Measurements from ENCODE around the gene CHRNB1. TPM values are rescaled to one million over a fixed set of nuclear protein-coding genes. Genes with fewer than 3 reads are reported as not detected.

Gene CHRNB1
- total RNA-seq, 1 donor from 2014 or later, result 9.7 TPM

DNA sequence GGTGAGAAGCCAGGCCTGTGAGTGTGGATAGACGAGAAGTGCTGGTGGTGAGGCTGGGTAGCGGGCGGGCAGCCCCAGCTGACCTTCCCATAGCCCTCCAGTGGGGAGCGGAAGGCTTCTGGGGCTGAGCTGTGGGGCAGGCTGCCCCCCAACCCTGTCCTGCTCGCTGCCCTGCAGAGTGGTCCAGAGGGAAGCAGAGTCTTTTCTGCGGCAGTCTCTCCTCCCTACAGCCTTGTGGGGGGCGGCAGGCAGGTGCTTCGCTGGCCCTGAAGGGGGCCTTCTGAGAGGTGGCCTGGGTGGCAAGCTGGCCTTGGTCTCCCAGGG is 33.5 kb upstream of the CHRNB1 start:
- TF ChIP-seq, protein P1, sequence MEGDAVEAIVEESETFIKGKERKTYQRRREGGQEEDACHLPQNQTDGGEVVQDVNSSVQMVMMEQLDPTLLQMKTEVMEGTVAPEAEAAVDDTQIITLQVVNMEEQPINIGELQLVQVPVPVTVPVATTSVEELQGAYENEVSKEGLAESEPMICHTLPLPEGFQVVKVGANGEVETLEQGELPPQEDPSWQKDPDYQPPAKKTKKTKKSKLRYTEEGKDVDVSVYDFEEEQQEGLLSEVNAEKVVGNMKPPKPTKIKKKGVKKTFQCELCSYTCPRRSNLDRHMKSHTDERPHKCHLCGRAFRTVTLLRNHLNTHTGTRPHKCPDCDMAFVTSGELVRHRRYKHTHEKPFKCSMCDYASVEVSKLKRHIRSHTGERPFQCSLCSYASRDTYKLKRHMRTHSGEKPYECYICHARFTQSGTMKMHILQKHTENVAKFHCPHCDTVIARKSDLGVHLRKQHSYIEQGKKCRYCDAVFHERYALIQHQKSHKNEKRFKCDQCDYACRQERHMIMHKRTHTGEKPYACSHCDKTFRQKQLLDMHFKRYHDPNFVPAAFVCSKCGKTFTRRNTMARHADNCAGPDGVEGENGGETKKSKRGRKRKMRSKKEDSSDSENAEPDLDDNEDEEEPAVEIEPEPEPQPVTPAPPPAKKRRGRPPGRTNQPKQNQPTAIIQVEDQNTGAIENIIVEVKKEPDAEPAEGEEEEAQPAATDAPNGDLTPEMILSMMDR (IDR thresholded peaks at IDR 0.05; ENCODE audit: insufficient read depth, low read length, severe bottlenecking), result no peak
- FAIRE-seq (no peak), DNase-seq (ENCODE audit: low read depth) (no peak)
- H3K27me3 ChIP-seq (ENCODE audit: control insufficient read depth, insufficient read depth, low read length), result no peaks in the 10 kb centered on the region
- H3K4me3 ChIP-seq (ENCODE audit: low read depth, low read length), result no peak overlapping the region
- no peaks in the 10 kb centered on the region for H3K36me3 ChIP-seq (ENCODE audit: control insufficient read depth, insufficient read depth, low read length)

DNA sequence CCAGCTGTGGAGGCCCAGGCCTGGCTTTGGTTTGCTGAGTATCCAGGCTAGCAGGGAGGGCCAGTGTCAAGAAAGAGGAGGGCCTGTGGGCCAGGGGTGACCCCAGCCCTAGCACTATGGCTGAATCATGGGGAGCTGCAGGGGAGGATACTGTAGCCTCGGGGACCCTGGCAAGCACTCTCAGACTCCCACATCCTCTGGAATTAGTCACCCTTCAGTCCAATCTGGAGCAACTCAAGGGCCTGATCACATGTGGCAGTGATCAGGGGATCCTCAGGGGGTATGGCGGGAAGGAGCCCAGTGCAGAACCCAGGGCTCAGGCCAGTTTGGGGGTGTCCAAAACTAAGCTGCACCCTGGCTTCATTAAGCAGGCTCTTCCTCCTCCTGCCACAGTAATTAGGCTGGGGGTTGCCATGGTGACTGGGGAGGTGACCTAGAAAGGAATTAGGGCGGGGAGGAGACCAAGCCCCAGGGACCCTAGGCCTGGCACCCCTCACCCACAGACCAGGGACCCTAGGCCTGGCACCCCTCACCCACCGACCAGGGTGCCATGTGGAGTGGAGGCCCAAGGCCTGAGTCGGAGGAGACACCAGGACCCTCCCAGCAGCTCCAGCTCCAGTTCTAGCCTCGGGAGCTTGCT is 31.4 kb upstream of the CHRNB1 start:
- FAIRE-seq, result no peak
- TF ChIP-seq, protein P1 (IDR thresholded peaks at IDR 0.05; ENCODE audit: insufficient read depth, low read length, severe bottlenecking), result no peak
- no peaks in the 10 kb centered on the region for H3K36me3 ChIP-seq (ENCODE audit: control insufficient read depth, insufficient read depth, low read length)

DNA sequence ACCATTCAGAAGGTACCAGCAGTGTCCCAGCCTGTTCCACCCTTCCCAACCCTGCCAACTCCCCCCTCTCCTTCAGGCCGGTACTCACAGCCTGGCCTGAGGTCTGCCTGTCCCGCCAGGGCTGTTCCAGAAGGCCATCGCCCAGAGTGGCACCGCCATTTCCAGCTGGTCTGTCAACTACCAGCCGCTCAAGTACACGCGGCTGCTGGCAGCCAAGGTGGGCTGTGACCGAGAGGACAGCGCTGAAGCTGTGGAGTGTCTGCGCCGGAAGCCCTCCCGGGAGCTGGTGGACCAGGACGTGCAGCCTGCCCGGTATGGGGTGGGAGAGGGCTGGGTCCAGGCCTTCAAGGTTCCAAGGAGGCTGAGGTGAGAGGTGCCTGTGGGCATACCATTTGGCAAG is 30.0 kb upstream of the CHRNB1 start:
- Histone ChIP-seq H3K27me3 (ENCODE audit: control insufficient read depth, insufficient read depth, low read length) (peaks cover 2% of the 10 kb centered on the region), H3K36me3 (ENCODE audit: control insufficient read depth, insufficient read depth, low read length) (no peaks in the 10 kb centered on the region), H3K4me3 (ENCODE audit: low read depth, low read length) (no peak overlapping the region)
- no peak for FAIRE-seq
- DNase-seq (ENCODE audit: low read depth), result no peak
- TF ChIP-seq, protein P1 (IDR thresholded peaks at IDR 0.05; ENCODE audit: insufficient read depth, low read length, severe bottlenecking), result no peak

More for the DNA sequence above, 31.4 kb upstream of the CHRNB1 start:
- Histone ChIP-seq H3K27me3 (ENCODE audit: control insufficient read depth, insufficient read depth, low read length) (no peaks in the 10 kb centered on the region), H3K4me3 (ENCODE audit: low read depth, low read length) (no peak overlapping the region)
- DNase-seq (ENCODE audit: low read depth), result peak; percentile 49

DNA sequence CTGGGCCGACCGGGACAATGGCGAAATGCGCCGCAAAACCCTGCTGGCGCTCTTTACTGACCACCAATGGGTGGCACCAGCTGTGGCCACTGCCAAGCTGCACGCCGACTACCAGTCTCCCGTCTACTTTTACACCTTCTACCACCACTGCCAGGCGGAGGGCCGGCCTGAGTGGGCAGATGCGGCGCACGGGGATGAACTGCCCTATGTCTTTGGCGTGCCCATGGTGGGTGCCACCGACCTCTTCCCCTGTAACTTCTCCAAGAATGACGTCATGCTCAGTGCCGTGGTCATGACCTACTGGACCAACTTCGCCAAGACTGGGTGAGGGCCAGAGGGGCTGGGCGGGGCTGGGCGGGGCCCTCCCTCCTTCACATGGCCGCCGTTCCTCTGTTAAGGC is 29.1 kb upstream of the CHRNB1 start:
- no peak for FAIRE-seq
- Histone ChIP-seq H3K36me3 (ENCODE audit: control insufficient read depth, insufficient read depth, low read length) (no peaks in the 10 kb centered on the region), H3K4me3 (ENCODE audit: low read depth, low read length) (no peak overlapping the region), H3K27me3 (ENCODE audit: control insufficient read depth, insufficient read depth, low read length) (peaks cover 2% of the 10 kb centered on the region)
- TF ChIP-seq, protein P1 (IDR thresholded peaks at IDR 0.05; ENCODE audit: insufficient read depth, low read length, severe bottlenecking), result no peak
- no peak for DNase-seq (ENCODE audit: low read depth)

DNA sequence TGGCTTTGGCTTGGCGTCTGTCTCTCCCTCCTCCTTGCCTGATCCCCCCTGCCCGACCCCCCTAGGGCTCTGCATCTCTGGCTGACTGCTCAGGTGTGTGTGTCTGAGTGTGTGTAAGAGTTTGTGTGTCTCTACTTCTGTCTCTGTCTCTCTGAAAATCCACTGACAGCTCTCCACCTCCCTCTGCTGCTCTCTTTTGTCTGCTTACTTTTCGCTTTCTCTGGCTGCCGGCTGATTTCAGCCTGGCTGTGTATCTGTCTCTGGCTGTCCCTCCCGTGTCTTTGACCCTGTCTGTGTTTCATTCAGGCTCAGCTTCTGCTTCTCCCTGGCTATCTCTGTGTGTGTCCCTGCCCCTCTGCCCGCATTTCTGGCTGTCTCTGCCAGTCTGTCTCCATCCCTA is 28.5 kb upstream of the CHRNB1 start:
- no peak for FAIRE-seq
- Histone ChIP-seq H3K36me3 (ENCODE audit: control insufficient read depth, insufficient read depth, low read length) (no peaks in the 10 kb centered on the region), H3K27me3 (ENCODE audit: control insufficient read depth, insufficient read depth, low read length) (peaks cover 2% of the 10 kb centered on the region), H3K4me3 (ENCODE audit: low read depth, low read length) (no peak overlapping the region)
- DNase-seq (ENCODE audit: low read depth), result no peak
- TF ChIP-seq, protein P1 (IDR thresholded peaks at IDR 0.05; ENCODE audit: insufficient read depth, low read length, severe bottlenecking), result no peak

DNA sequence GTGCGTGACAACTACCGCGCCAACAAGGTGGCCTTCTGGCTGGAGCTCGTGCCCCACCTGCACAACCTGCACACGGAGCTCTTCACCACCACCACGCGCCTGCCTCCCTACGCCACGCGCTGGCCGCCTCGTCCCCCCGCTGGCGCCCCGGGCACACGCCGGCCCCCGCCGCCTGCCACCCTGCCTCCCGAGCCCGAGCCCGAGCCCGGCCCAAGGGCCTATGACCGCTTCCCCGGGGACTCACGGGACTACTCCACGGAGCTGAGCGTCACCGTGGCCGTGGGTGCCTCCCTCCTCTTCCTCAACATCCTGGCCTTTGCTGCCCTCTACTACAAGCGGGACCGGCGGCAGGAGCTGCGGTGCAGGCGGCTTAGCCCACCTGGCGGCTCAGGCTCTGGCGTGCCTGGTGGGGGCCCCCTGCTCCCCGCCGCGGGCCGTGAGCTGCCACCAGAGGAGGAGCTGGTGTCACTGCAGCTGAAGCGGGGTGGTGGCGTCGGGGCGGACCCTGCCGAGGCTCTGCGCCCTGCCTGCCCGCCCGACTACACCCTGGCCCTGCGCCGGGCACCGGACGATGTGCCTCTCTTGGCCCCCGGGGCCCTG is 27.7 kb upstream of the CHRNB1 start:
- FAIRE-seq (no peak), DNase-seq (ENCODE audit: low read depth) (no peak)
- TF ChIP-seq, protein P1 (IDR thresholded peaks at IDR 0.05; ENCODE audit: insufficient read depth, low read length, severe bottlenecking), result no peak
- Histone ChIP-seq H3K27me3 (ENCODE audit: control insufficient read depth, insufficient read depth, low read length) (peaks cover 2% of the 10 kb centered on the region), H3K4me3 (ENCODE audit: low read depth, low read length) (no peak overlapping the region), H3K36me3 (ENCODE audit: control insufficient read depth, insufficient read depth, low read length) (no peaks in the 10 kb centered on the region)

Measured in bronchial epithelial cell (primary cell).